ENCODE data around the gene PRR18. TPM values are rescaled to one million over a fixed set of nuclear protein-coding genes. Genes with fewer than 3 reads are reported as not detected.

Gene PRR18
- total RNA-seq, 1 donor from 2014 or later = not detected

DNA sequence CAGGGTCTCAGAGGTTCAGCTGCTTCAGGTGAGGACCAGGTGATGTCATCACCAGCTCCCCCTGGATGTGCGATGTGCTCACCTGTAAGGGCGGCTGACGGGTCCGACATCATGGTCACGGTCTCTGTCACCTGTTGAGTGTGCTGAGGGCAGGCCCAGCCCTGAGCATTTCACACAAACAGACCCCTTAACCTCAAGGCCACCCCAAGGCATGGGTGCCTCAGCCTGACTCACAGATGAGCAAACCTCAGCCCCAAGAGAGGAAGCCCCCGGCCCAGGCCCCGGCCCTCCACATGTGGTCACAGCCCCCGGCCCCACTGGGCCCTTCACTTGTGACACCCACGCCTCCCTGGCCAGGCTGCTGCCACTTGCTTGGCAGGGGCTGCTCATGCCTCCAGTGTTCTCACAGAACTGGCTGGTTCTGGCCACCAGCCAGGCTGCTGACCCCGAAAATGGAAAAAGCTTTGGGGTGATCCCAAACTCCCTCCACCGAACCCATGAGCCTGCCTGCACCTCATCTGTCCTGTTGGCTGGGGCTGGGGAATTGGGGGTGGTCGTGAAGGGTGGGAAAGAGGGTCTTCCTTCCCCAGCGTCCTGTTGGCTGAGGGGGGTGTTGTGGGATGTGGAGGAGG, 33.3 kb downstream of the PRR18 start:
- intact Hi-C loops (cut with micrococcal nuclease) = loop anchor here (1.0 to 5.0 kb wide), 3 partner anchors 107 to 352 kb away; partner anchors contain the start of genes MPC1 and RPS6KA2
- Mint-ChIP-seq H3K9me3 (no peaks in the 10 kb centered on the region), H3K27me3 (ENCODE audit: insufficient read depth) (peaks cover 13% of the 10 kb centered on the region), H3K4me3 (no peak overlapping the region), H3K36me3 (ENCODE audit: low read depth) (no peaks in the 10 kb centered on the region), H3K4me1 (ENCODE audit: low read depth) (peaks cover 6% of the 10 kb centered on the region), H3K27ac (no peak overlapping the region)
- no peak for DNase-seq (ENCODE audit: low spot score)

DNA sequence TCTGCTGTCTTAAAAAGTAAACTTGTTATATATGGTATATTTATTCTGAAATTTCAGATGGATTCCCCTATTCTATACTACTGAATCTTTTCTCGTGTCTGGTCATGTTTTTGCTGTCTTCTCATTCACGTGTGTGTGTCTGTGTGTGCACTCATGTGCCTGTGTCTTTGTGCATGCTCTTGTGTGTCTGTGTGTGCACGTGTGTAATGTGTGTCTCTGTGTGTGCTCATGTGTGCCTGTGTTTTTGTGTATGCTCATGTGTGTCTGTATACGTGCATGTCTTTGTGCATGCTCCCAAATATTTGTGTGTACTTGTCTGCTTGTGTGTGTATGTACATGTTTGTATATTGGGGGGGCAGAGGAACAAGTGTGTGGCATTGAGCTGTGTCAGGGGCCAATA, 34.0 kb downstream of the PRR18 start:
- H3K27ac Mint-ChIP-seq = no peak overlapping the region
- H3K4me3 Mint-ChIP-seq = no peak overlapping the region
- no peaks in the 10 kb centered on the region for H3K9me3 Mint-ChIP-seq
- H3K36me3 Mint-ChIP-seq (ENCODE audit: low read depth) = no peaks in the 10 kb centered on the region
- H3K27me3 Mint-ChIP-seq (ENCODE audit: insufficient read depth) = peaks cover 13% of the 10 kb centered on the region
- H3K4me1 Mint-ChIP-seq (ENCODE audit: low read depth) = peaks cover 6% of the 10 kb centered on the region
- intact Hi-C loops (cut with micrococcal nuclease) = no loop called here
- DNase-seq (ENCODE audit: low spot score) = no peak

DNA sequence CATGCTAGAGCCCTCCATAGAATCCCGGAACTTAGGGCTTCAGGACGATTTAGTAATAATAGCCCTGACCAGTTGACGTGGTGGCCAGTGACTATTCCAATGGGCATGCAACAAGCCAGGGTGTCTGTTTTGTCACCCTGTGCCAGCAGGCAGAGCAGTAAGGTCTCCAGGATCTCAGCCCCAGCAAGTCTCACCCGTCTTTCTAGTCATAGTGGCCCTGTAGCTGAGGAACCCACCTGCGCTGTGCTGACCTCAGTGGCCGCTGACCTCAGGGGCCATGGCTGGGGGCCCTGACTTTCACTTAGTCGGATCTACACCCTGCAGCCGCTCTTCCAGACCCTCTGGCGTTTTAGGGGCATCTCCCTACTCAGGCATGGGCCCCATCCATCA, 36.8 kb downstream of the PRR18 start:
- H3K9me3 Mint-ChIP-seq = no peaks in the 10 kb centered on the region
- H3K27ac Mint-ChIP-seq = no peak overlapping the region
- no peak for DNase-seq (ENCODE audit: low spot score)
- H3K36me3 Mint-ChIP-seq (ENCODE audit: low read depth) = no peaks in the 10 kb centered on the region
- peaks cover 21% of the 10 kb centered on the region for H3K27me3 Mint-ChIP-seq (ENCODE audit: insufficient read depth)
- H3K4me3 Mint-ChIP-seq = no peak overlapping the region
- intact Hi-C loops (cut with micrococcal nuclease) = no loop called here
- H3K4me1 Mint-ChIP-seq (ENCODE audit: low read depth) = peaks cover 6% of the 10 kb centered on the region

DNA sequence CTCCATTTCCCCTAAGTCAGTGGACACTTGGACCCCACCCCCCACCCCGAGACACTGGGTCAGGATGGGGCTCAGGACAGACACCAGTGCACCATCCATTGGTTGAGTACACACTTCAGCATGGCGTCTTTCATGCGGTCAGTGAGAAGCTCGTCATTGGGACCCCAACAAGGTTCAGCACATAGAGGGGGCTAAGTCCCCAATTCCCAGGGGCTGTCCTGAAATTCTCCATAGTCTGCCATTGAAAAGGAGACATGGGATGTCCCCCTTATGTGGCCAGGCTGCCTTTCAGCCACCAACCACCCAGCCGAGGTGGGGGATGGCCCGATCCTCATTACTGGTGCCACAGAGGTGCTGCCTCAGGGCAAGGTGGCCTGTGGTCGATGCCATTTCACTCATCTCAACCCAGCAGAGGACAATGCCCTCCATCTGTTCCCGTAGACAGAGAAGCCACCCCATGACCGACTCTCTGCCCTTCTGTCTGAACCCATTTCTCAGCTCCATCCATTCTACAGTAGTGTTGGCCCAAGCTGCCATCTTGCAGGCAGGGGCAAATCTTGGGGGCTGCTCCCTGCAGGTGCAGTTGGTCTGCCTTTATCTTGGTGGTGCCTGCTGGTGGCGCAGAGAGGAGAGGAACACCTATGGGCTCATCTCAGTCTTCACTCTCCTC, 37.4 kb downstream of the PRR18 start:
- Mint-ChIP-seq H3K4me3 (no peak overlapping the region), H3K4me1 (ENCODE audit: low read depth) (peaks cover 4% of the 10 kb centered on the region)
- intact Hi-C loops (cut with micrococcal nuclease) = no loop called here

DNA sequence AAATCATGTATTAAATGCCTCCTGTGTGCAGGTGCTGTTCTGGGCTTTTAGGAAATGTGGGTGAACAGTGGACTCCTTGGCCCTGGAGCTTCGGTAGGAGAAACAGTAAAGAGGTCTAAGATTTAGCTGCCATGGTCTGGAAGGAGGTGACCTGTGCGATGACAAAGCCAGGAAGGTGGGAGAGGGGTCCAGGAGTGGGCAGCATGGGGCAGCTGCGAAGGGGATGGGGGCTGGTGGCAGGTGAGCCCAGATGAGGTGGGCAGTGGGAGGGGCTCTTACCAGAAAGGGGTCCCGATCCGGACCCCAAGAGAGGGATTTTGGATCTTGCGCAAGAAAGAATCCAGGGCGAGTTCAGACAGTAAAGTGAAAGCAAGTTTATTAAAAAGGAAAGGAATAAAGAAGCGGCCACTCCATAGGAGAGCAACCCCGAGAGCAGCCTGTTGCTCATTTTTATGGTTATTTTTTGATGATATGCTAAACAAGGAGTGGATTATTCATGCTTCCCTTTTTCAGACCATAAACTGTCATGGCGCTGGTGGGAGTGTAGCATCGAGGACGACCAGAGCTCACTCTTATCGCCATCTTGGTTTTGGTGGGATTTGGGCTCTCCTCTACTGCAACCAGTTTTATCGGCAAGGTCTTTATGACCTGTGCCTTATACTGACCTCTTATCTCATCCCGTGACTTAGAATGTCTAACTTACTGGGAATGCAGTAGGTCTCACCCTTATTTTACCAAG, 38.7 kb downstream of the PRR18 start:
- H3K4me3 Mint-ChIP-seq = no peak overlapping the region

More for the DNA sequence above, 37.4 kb downstream of the PRR18 start:
- DNase-seq (ENCODE audit: low spot score) = no peak
- Mint-ChIP-seq H3K27me3 (ENCODE audit: insufficient read depth) (peaks cover 20% of the 10 kb centered on the region), H3K36me3 (ENCODE audit: low read depth) (no peaks in the 10 kb centered on the region), H3K9me3 (no peaks in the 10 kb centered on the region), H3K27ac (no peak overlapping the region)

DNA sequence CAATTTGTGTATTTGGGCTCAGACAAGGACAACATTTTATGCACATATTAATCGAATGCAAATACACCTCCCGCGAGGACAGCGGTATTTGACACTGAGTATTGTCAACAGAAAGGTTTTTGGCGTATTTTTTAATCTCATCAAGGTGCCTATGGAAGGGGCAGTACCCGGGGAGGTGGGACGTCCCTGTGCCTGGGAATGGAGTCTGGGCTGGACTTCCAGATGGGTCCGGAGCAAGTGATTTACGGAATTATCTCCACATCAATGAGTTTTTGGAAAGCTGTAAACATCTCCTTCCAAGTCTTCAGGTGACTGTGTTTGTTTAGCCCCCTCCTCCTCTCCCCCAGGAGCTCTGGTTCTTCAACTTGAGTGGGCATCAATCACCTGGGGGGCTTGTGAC, 39.8 kb downstream of the PRR18 start:
- Mint-ChIP-seq H3K4me1 (ENCODE audit: low read depth) (no peaks in the 10 kb centered on the region), H3K4me3 (no peak overlapping the region), H3K9me3 (no peaks in the 10 kb centered on the region), H3K27me3 (ENCODE audit: insufficient read depth) (peaks cover 21% of the 10 kb centered on the region), H3K27ac (no peak overlapping the region), H3K36me3 (ENCODE audit: low read depth) (no peaks in the 10 kb centered on the region)
- DNase-seq (ENCODE audit: low spot score) = no peak
- intact Hi-C loops (cut with micrococcal nuclease) = no loop called here

More for the DNA sequence above, 38.7 kb downstream of the PRR18 start:
- intact Hi-C loops (cut with micrococcal nuclease) = no loop called here
- no peak for DNase-seq (ENCODE audit: low spot score)
- Mint-ChIP-seq H3K9me3 (no peaks in the 10 kb centered on the region), H3K27ac (no peak overlapping the region), H3K4me1 (ENCODE audit: low read depth) (no peaks in the 10 kb centered on the region), H3K27me3 (ENCODE audit: insufficient read depth) (peaks cover 21% of the 10 kb centered on the region), H3K36me3 (ENCODE audit: low read depth) (no peaks in the 10 kb centered on the region)

DNA sequence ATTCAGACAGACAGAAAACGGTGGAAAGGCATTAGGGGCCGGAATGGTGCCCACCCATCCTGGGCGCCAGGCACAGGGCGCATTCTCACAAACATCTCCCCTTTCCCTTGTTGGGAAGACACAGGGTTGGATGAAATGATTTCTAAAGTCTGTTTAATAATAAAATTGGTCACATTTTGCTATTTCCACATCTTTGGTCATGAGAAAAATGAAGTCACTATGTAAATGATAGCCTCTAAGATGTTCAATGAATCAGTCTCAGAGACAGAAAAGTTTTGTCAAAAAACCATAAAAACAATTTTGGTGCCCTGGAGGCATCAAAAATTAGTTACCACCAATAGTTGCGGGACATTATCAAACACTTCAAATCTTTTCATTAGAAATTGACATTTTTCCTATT, 40.7 kb downstream of the PRR18 start:
- Mint-ChIP-seq H3K4me3 (no peak overlapping the region), H3K9me3 (no peaks in the 10 kb centered on the region), H3K4me1 (ENCODE audit: low read depth) (no peaks in the 10 kb centered on the region), H3K27me3 (ENCODE audit: insufficient read depth) (peaks cover 21% of the 10 kb centered on the region), H3K27ac (no peak overlapping the region), H3K36me3 (ENCODE audit: low read depth) (no peaks in the 10 kb centered on the region)
- intact Hi-C loops (cut with micrococcal nuclease) = no loop called here
- DNase-seq (ENCODE audit: low spot score) = no peak

DNA sequence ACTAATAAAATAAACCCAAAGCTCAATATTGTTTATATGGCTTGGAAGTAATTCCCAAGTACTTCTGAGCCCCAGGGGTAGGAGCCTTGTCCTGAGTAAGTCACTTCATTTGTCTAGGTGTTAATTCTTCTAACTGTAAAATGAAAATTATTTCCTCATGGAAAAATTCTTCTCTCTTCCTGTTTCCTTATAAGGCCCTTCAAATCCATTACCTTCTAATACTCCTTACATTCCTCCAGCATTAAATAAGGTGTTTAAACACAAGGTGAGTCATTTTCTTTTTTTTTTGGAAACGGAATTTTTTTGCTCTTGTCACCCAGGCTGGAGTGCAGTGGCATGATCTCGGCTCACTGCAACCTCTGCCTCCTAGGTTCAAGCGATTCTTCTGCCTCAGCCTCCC, 41.9 kb downstream of the PRR18 start:
- no peaks in the 10 kb centered on the region for H3K9me3 Mint-ChIP-seq
- no peak for DNase-seq (ENCODE audit: low spot score)
- H3K4me1 Mint-ChIP-seq (ENCODE audit: low read depth) = no peaks in the 10 kb centered on the region
- peaks cover 20% of the 10 kb centered on the region for H3K27me3 Mint-ChIP-seq (ENCODE audit: insufficient read depth)
- H3K27ac Mint-ChIP-seq = no peak overlapping the region
- H3K4me3 Mint-ChIP-seq = no peak overlapping the region
- H3K36me3 Mint-ChIP-seq (ENCODE audit: low read depth) = no peaks in the 10 kb centered on the region
- intact Hi-C loops (cut with micrococcal nuclease) = no loop called here

DNA sequence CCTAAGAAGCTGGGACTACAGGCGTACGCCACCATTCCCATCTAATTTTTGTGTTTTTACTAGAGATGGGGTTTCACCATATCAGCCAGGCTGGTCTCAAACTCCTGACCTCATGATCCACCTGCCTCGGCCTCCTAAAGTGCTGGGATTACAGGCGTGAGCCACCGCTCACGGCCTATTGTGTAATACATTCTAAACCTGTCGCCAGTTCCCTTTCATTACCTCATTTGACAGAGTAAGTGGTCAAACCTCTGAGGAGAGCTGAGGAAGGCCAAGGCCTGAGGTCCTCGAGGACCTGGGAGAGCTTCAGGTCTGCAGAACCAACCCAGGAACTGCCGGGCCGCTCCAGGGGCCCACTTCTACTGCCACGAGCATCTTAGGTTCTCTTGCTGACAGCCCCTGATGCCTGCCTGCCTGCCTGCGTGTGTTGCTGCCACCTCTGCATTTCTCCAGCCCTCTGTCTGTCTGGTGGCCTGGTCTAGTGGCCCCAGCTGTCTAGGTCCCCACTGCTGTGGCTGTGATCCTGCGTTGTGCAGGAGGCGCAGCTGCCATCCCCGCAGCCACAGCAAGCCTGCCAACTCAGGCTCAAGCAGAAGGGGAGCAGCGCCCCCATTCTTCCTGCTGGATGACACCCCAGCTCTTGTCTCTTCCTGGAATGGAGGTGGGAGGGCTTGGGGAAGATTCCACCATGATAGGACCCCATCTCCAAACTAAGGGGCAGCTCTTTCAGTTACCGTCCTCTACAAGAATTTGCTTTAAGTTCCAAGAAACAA, 45.3 kb downstream of the PRR18 start:
- no peaks in the 10 kb centered on the region for H3K9me3 Mint-ChIP-seq
- intact Hi-C loops (cut with micrococcal nuclease) = no loop called here
- no peak overlapping the region for H3K4me3 Mint-ChIP-seq
- no peak for DNase-seq (ENCODE audit: low spot score)
- H3K4me1 Mint-ChIP-seq (ENCODE audit: low read depth) = peaks cover 20% of the 10 kb centered on the region
- no peaks in the 10 kb centered on the region for H3K36me3 Mint-ChIP-seq (ENCODE audit: low read depth)
- H3K27me3 Mint-ChIP-seq (ENCODE audit: insufficient read depth) = peaks cover 22% of the 10 kb centered on the region
- no peak overlapping the region for H3K27ac Mint-ChIP-seq

DNA sequence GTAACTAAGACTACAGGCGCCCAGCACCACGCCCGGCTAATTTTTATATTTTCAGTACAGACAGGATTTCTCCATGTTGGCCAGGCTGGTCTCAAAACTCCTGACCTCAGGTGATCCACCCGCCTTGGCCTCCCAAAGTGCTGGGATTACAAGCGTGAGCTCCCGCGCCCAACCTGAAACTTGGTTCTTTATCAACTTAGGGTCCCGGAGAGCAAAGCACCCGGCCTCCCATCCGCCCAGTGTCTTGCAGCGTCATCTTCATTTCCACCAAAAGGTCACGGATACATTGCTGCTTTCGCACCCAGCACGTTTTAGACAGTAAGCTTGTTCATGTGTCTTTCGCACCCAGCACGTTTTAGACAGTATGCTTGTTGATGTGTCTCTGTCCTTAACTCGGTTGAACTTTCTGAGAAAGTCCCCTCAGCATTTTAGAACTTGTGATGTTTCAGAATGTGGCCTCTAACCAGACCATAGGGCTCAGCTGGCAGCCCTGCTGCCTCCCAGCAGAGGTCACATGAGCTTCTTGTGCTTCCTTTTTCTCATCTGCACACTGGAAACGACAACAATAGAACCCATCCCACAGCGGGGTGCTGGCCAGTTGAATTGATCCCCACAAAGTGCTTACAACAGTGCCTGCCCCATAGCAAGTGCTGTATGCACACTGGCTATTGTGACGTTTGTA, 48.8 kb downstream of the PRR18 start:
- H3K27me3 Mint-ChIP-seq (ENCODE audit: insufficient read depth) = peaks cover 29% of the 10 kb centered on the region
- H3K9me3 Mint-ChIP-seq = no peaks in the 10 kb centered on the region
- no peak overlapping the region for H3K4me3 Mint-ChIP-seq
- intact Hi-C loops (cut with micrococcal nuclease) = loop anchor here (2.0 kb wide), 1 partner anchor 15 kb away; no protein-coding TSS in a partner anchor
- H3K27ac Mint-ChIP-seq = no peak overlapping the region
- H3K4me1 Mint-ChIP-seq (ENCODE audit: low read depth) = peaks cover 22% of the 10 kb centered on the region
- no peak for DNase-seq (ENCODE audit: low spot score)
- no peaks in the 10 kb centered on the region for H3K36me3 Mint-ChIP-seq (ENCODE audit: low read depth)

DNA sequence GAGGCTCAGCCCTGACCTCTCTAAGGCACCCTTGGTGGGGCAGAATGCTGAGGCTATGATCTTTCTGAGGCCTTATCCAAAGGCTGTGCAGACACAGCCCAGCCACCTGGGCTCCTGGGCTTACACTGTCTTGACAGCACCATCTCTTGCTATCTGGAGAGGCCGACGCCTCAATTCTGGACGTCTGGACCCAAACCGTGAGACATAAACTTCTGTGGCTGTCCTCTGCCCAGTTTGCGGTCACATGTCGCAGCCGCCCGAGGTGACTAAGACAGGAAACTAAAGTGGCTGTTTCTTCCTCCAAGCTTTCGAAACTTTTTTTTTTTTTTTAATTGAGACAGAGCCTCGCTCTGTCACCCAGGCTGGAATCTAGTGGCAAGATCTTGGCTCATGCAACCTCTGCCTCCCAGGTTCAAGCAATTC, 49.3 kb downstream of the PRR18 start:
- Mint-ChIP-seq H3K4me1 (ENCODE audit: low read depth) (peaks cover 22% of the 10 kb centered on the region), H3K27me3 (ENCODE audit: insufficient read depth) (peaks cover 35% of the 10 kb centered on the region), H3K27ac (no peak overlapping the region), H3K4me3 (no peak overlapping the region), H3K9me3 (no peaks in the 10 kb centered on the region), H3K36me3 (ENCODE audit: low read depth) (no peaks in the 10 kb centered on the region)
- DNase-seq (ENCODE audit: low spot score) = no peak
- intact Hi-C loops (cut with micrococcal nuclease) = loop anchor here (2.0 kb wide), 1 partner anchor 14 kb away; no protein-coding TSS in a partner anchor

DNA sequence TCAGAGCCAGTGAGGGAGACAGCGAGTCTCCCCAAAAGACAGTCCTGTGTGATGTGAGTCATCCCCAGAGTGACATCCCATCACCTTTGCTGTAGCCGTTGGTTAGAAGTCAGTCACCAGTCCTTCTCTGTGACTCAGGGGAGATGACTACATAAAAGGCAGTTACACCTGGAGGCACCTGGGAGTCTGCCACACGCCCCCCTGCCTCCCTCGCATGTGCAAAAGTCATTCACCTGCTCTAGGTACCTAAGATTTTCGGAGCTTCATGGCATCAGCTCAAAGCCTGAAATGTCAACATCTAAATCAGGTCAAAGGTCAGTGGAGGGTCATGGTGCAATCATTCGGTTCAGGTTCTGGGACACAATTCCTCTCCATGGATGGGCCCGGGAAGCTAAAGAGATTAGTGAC, 50.3 kb downstream of the PRR18 start:
- no peak overlapping the region for H3K4me3 Mint-ChIP-seq
- intact Hi-C loops (cut with micrococcal nuclease) = loop anchor here (2.0 kb wide), 1 partner anchor 13 kb away; no protein-coding TSS in a partner anchor
- no peaks in the 10 kb centered on the region for H3K9me3 Mint-ChIP-seq
- no peak for DNase-seq (ENCODE audit: low spot score)
- H3K36me3 Mint-ChIP-seq (ENCODE audit: low read depth) = no peaks in the 10 kb centered on the region
- H3K27ac Mint-ChIP-seq = no peak overlapping the region
- peaks cover 40% of the 10 kb centered on the region for H3K27me3 Mint-ChIP-seq (ENCODE audit: insufficient read depth)
- peaks cover 22% of the 10 kb centered on the region for H3K4me1 Mint-ChIP-seq (ENCODE audit: low read depth)
